Panc1 (cell line): ENCODE data around the gene ZBTB40. TPM values are rescaled to one million over a fixed set of nuclear protein-coding genes. Genes with fewer than 3 reads are reported as not detected.

Experiments used
- ATAC-seq: fragments of 200-7000 bp; cut with Tn5 transposase; 2 replicates; pipeline ENCODE4 v1.9.1; 2020; ENCODE audit warnings: mild to moderate bottlenecking, moderate library complexity
- BruUV-seq: library from RNA; stranded (reverse); fragments of 400-500 nt; replicated peaks from 2 replicates; lab custom pipeline; 2021; lab: Mats Ljungman, UMichigan
- CTCF ChIA-PET: fragments of 300-600 bp; sonication (Branson Sonifier 250); formaldehyde crosslinking; loops from one replicate; lab custom pipeline; 2022; ENCODE audit warnings: antibody characterized with exemption; lab: Charles Lee
- POLR2A ChIA-PET: fragments of 300-600 bp; sonication (Branson Sonifier 250); formaldehyde crosslinking; loops from one replicate; lab custom pipeline; 2022; ENCODE audit warnings: antibody characterized with exemption; lab: Charles Lee
- DNase-seq: peaks from one replicate; pipeline ENCODE4 v3.0.0-alpha.2; 2010; ENCODE audit warnings: low read depth, low spot score
- H3K27ac ChIP-seq: 2 replicates; pipeline ENCODE4 v1.5.1; 2011; ENCODE audit warnings: mild to moderate bottlenecking, low read length, inconsistent platforms
- H3K27me3 ChIP-seq: fragments of 200-500 bp; sonication (Bioruptor generic); 2 replicates; pipeline ENCODE4 v1.6.0; 2014; ENCODE audit warnings: low read length, inconsistent platforms; ENCODE audit not compliant: control insufficient read depth, insufficient read depth
- H3K36me3 ChIP-seq: fragments of 200-500 bp; sonication (Bioruptor generic); 2 replicates; pipeline ENCODE4 v1.5.1; 2014; ENCODE audit warnings: inconsistent platforms, mild to moderate bottlenecking, low read length, moderate library complexity; ENCODE audit not compliant: control insufficient read depth, insufficient read depth
- H3K4me1 ChIP-seq: 2 replicates; pipeline ENCODE4 v1.5.1; 2011; ENCODE audit warnings: inconsistent platforms, mild to moderate bottlenecking, low read length, moderate library complexity; ENCODE audit not compliant: control insufficient read depth, insufficient read depth
- H3K4me3 ChIP-seq, 2 experiments: 2 replicates each; pipeline ENCODE4 v1.5.1; 2011 to 2012; ENCODE audit warnings: low read depth in 2 of 2, low read length in 2 of 2, mild to moderate bottlenecking in 2 of 2, inconsistent platforms in 1 of 2, moderate library complexity in 1 of 2
- H3K9me3 ChIP-seq: fragments of 200-500 bp; sonication (Bioruptor generic); 2 replicates; pipeline ENCODE4 v1.5.1; 2014; ENCODE audit warnings: low read depth, mild to moderate bottlenecking, inconsistent platforms, low read length, moderate library complexity; ENCODE audit not compliant: control insufficient read depth, insufficient read depth
- POLR2AphosphoS5 ChIP-seq: IDR thresholded peaks from 2 replicates; pipeline ENCODE4 v1.6.1; 2012; ENCODE audit warnings: mild to moderate bottlenecking, low read depth, low read length, moderate library complexity
- SIN3A ChIP-seq: IDR thresholded peaks from 2 replicates; pipeline ENCODE4 v1.6.1; 2012; ENCODE audit warnings: low read depth, mild to moderate bottlenecking, low read length, moderate library complexity, borderline replicate concordance; ENCODE audit not compliant: insufficient read depth
- TCF7L2 ChIP-seq: IDR thresholded peaks from 2 replicates; pipeline ENCODE4 v1.6.1; 2011; ENCODE audit warnings: mild to moderate bottlenecking, low read depth, low read length, inconsistent platforms
- in situ Hi-C: cut with HindIII; loops from 2 replicates; pipeline ENCODE4 v1.10.0; 2016; ENCODE audit warnings: low sequenced_read_pairs, low pct_unique_long_range_greater_than_20kb
- intact Hi-C: fragments of 100-400 bp; cut with micrococcal nuclease; formaldehyde crosslinking; loops from one replicate; pipeline ENCODE4 v1.10.0; 2022; ENCODE audit not compliant: unreplicated experiment
- total RNA-seq: library from RNA; stranded (reverse); gene quantifications from one replicate; pipeline ENCODE4 v1.2.1, GENCODE V29; 2021; ENCODE audit not compliant: unreplicated experiment
- TF ChIP-seq, protein P1 (sequence below): fragments of 450-650 bp; IDR thresholded peaks from 2 replicates; pipeline ENCODE4 v1.5.1; 2017; ENCODE audit warnings: mild to moderate bottlenecking
- TF ChIP-seq, protein P2 (sequence below), 2 experiments: IDR thresholded peaks; 2 replicates each; pipeline ENCODE4 v1.6.1; 2011 to 2012; ENCODE audit warnings: low read depth in 2 of 2, control low read depth in 1 of 2, low read length in 1 of 2, mild to moderate bottlenecking in 1 of 2, moderate library complexity in 1 of 2; ENCODE audit not compliant: insufficient read depth in 1 of 2

The ZBTB40 gene
- total RNA-seq, 1 experiment from 2014 or later: 24.3 TPM

DNA sequence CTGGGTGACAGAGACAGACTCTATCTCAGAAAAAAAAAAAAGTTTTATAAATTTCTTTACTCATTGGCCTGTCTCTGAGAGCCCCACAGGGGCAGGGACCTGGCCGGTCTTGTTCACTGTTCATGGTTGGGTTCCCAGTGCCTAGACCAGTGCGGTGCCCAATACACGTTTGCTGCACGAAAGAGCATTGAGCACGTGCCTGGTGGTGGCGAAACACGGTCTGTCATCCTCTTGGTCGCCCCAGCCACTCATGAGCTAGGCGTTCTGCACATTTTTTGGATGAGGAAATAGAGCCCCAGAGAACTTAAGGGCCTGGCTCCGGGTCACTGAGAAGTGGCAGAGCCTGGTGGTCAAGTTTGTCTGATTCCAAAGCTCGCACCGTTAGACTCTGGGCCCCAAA is 93.0 kb downstream of the ZBTB40 start:
- H3K4me3 ChIP-seq: no peak overlapping the region
- H3K9me3 ChIP-seq: no peaks in the 10 kb centered on the region
- ATAC-seq (no peak), DNase-seq (no peak)
- no peaks in the 10 kb centered on the region for H3K4me1 ChIP-seq
- H3K27me3 ChIP-seq: peaks cover 3% of the 10 kb centered on the region; the same call in 1 of the 2 replicates
- BruUV-seq: no TSS peak
- in situ Hi-C loops: no loop called here
- ChIA-PET POLR2A (no interaction called here), CTCF (interaction anchor here (0.6 kb wide), 1 partner anchor 64 kb away, joined by 4 read pairs; no protein-coding TSS in a partner anchor)
- H3K27ac ChIP-seq: no peak overlapping the region
- TF ChIP-seq, protein P1, sequence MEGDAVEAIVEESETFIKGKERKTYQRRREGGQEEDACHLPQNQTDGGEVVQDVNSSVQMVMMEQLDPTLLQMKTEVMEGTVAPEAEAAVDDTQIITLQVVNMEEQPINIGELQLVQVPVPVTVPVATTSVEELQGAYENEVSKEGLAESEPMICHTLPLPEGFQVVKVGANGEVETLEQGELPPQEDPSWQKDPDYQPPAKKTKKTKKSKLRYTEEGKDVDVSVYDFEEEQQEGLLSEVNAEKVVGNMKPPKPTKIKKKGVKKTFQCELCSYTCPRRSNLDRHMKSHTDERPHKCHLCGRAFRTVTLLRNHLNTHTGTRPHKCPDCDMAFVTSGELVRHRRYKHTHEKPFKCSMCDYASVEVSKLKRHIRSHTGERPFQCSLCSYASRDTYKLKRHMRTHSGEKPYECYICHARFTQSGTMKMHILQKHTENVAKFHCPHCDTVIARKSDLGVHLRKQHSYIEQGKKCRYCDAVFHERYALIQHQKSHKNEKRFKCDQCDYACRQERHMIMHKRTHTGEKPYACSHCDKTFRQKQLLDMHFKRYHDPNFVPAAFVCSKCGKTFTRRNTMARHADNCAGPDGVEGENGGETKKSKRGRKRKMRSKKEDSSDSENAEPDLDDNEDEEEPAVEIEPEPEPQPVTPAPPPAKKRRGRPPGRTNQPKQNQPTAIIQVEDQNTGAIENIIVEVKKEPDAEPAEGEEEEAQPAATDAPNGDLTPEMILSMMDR: no peak
- TF ChIP-seq, protein P2, sequence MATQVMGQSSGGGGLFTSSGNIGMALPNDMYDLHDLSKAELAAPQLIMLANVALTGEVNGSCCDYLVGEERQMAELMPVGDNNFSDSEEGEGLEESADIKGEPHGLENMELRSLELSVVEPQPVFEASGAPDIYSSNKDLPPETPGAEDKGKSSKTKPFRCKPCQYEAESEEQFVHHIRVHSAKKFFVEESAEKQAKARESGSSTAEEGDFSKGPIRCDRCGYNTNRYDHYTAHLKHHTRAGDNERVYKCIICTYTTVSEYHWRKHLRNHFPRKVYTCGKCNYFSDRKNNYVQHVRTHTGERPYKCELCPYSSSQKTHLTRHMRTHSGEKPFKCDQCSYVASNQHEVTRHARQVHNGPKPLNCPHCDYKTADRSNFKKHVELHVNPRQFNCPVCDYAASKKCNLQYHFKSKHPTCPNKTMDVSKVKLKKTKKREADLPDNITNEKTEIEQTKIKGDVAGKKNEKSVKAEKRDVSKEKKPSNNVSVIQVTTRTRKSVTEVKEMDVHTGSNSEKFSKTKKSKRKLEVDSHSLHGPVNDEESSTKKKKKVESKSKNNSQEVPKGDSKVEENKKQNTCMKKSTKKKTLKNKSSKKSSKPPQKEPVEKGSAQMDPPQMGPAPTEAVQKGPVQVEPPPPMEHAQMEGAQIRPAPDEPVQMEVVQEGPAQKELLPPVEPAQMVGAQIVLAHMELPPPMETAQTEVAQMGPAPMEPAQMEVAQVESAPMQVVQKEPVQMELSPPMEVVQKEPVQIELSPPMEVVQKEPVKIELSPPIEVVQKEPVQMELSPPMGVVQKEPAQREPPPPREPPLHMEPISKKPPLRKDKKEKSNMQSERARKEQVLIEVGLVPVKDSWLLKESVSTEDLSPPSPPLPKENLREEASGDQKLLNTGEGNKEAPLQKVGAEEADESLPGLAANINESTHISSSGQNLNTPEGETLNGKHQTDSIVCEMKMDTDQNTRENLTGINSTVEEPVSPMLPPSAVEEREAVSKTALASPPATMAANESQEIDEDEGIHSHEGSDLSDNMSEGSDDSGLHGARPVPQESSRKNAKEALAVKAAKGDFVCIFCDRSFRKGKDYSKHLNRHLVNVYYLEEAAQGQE (IDR thresholded peaks at IDR 0.05; ENCODE audit: insufficient read depth in 1 of 2, low read depth in 2 of 2, low read length in 1 of 2): no peak
- TF ChIP-seq POLR2AphosphoS5: no peak
- no peak for TF ChIP-seq SIN3A
- TF ChIP-seq TCF7L2: no peak
- H3K36me3 ChIP-seq: no peaks in the 10 kb centered on the region
- intact Hi-C loops: no loop called here

DNA sequence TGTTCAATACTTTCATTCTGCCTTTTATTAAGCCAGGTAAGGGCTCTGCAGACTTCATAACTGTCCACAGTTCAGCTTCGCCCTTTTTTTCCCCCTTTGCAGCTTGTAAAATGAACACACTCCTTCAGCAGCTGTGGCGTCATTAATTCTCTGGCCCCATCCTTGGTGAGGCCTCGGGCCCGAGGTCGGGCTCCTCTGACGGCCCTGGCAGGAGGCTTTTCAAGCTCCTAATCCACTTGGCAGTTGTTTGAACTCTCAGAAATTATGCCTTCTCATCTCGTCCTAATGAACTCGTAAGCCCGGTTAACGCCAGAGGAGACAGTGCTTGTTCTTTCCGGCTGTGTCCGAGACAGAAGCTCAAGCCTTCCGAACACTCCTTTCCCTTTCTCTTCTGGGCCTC is 93.5 kb downstream of the ZBTB40 start:
- no peak overlapping the region for H3K27ac ChIP-seq
- POLR2A ChIA-PET: no interaction called here
- no peak for TF ChIP-seq SIN3A
- H3K4me3 ChIP-seq: no peak overlapping the region
- peaks cover 3% of the 10 kb centered on the region; the same call in 1 of the 2 replicates for H3K27me3 ChIP-seq
- H3K36me3 ChIP-seq: no peaks in the 10 kb centered on the region
- no peak for ATAC-seq
- H3K4me1 ChIP-seq: no peaks in the 10 kb centered on the region
- H3K9me3 ChIP-seq: no peaks in the 10 kb centered on the region
- CTCF ChIA-PET: interaction anchor here (0.6 kb wide), 1 partner anchor 64 kb away, joined by 4 read pairs; no protein-coding TSS in a partner anchor
- intact Hi-C loops (no loop called here), in situ Hi-C loops (no loop called here)
- no TSS peak for BruUV-seq
- DNase-seq: no peak

DNA sequence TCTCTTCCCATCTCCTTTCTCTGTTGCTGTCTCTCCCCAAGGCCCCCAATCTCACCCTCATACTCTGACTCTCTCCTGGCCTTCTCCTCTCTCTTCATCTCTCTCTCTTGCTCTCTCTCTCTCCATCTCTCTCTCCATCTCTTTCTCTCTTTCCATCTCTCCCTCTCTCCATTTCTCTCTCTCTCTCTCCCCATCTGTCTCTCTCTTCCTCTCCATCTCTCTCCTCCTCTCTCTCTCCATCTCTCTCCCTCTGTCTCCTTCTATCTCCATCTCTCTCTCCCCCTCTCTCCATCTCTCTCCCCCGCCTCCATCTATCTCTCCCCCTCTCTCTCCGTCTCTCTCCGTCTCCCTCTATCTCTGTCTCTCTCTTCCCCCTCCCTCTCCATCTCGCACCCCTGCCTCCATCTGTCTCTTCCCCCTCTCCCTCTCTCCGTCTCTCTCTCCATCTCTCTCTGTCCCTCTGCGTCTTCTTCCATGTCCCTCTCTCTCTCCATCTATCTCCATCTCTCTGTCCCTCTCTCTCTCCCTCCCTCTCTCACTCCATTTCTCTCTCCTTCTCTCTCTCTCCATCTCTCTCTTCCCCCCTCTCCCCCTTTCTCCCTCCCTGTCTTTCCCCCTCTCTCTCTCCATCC is 95.7 kb downstream of the ZBTB40 start:
- POLR2A ChIA-PET: no interaction called here

More for the DNA sequence above, 95.7 kb downstream of the ZBTB40 start:
- DNase-seq: no peak
- no TSS peak for BruUV-seq
- H3K4me3 ChIP-seq: no peak overlapping the region
- intact Hi-C loops: no loop called here
- H3K27ac ChIP-seq: no peak overlapping the region
- no peaks in the 10 kb centered on the region for H3K36me3 ChIP-seq
- no peak for ATAC-seq
- TF ChIP-seq TCF7L2 (no peak), POLR2AphosphoS5 (no peak), SIN3A (no peak)
- TF ChIP-seq, protein P2 (IDR thresholded peaks at IDR 0.05; ENCODE audit: insufficient read depth in 1 of 2, low read depth in 2 of 2, low read length in 1 of 2): no peak
- TF ChIP-seq, protein P1: no peak
- CTCF ChIA-PET: no interaction called here
- peaks cover 3% of the 10 kb centered on the region; the same call in 1 of the 2 replicates for H3K27me3 ChIP-seq
- in situ Hi-C loops: no loop called here
- no peaks in the 10 kb centered on the region for H3K4me1 ChIP-seq
- H3K9me3 ChIP-seq: no peaks in the 10 kb centered on the region
